IMR-90 (cell line): ENCODE results near the gene PIRT.

ENCODE experiments used
- BHLHE40 ChIP-seq: fragments of 150-350 bp; IDR thresholded peaks from 2 replicates; pipeline ENCODE4 v1.6.1; 2016; ENCODE audit warnings: mild to moderate bottlenecking, low read depth, low read length
- CEBPB ChIP-seq: IDR thresholded peaks from 2 replicates; pipeline ENCODE4 v1.6.1; 2012; ENCODE audit warnings: low read depth, low read length, improper control_type of control experiment
- CHD1 ChIP-seq: IDR thresholded peaks from 2 replicates; pipeline ENCODE4 v1.6.1; 2012; ENCODE audit warnings: low read depth, low read length, improper control_type of control experiment
- CTCF ChIP-seq: conservative IDR thresholded peaks from 2 replicates; pipeline ENCODE4 v1.5.1; 2012; ENCODE audit warnings: mild to moderate bottlenecking, low read depth, low read length, improper control_type of control experiment
- ELK1 ChIP-seq: fragments of 150-350 bp; IDR thresholded peaks from 2 replicates; pipeline ENCODE4 v1.6.1; 2016; ENCODE audit warnings: low read depth, mild to moderate bottlenecking, low read length, moderate library complexity, borderline replicate concordance
- RAD21 ChIP-seq: IDR thresholded peaks from 2 replicates; pipeline ENCODE4 v1.6.1; 2012; ENCODE audit warnings: low read length, improper control_type of control experiment
- RCOR1 ChIP-seq: IDR thresholded peaks from 2 replicates; pipeline ENCODE4 v1.6.1; 2012; ENCODE audit warnings: mild to moderate bottlenecking, low read length, improper control_type of control experiment; ENCODE audit not compliant: insufficient replicate concordance
- RFX5 ChIP-seq: IDR thresholded peaks from 2 replicates; pipeline ENCODE4 v1.8.0; 2012; ENCODE audit warnings: low read depth, mild to moderate bottlenecking, low read length, moderate library complexity
- SMC3 ChIP-seq: fragments of 150-350 bp; IDR thresholded peaks from 2 replicates; pipeline ENCODE4 v1.6.1; 2016; ENCODE audit warnings: low read depth, mild to moderate bottlenecking, antibody characterized with exemption, low read length, moderate library complexity
- TF ChIP-seq, protein P1 (sequence below): fragments of 150-350 bp; IDR thresholded peaks from 2 replicates; pipeline ENCODE4 v1.6.1; 2017; ENCODE audit warnings: mild to moderate bottlenecking, antibody characterized with exemption, low read length, low read depth

GRCh38 chr17:10845388-10845751 lies 7.5 kb upstream of the PIRT start:
- TF ChIP-seq CTCF, result no peak
- TF ChIP-seq RFX5, result no peak
- no peak for TF ChIP-seq BHLHE40
- TF ChIP-seq RAD21, result no peak
- no peak for TF ChIP-seq SMC3
- TF ChIP-seq, protein P1, sequence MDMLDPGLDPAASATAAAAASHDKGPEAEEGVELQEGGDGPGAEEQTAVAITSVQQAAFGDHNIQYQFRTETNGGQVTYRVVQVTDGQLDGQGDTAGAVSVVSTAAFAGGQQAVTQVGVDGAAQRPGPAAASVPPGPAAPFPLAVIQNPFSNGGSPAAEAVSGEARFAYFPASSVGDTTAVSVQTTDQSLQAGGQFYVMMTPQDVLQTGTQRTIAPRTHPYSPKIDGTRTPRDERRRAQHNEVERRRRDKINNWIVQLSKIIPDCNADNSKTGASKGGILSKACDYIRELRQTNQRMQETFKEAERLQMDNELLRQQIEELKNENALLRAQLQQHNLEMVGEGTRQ, result no peak
- no peak for TF ChIP-seq RCOR1
- no peak for TF ChIP-seq ELK1
- no peak for TF ChIP-seq CHD1
- no peak for TF ChIP-seq CEBPB
